Endothelial cell of umbilical vein (primary cell): Measurements from ENCODE around the gene TTBK1. TPM values are rescaled to one million over a fixed set of nuclear protein-coding genes. Genes with fewer than 3 reads are reported as not detected.

Experiments
- BruUV-seq: library from RNA; stranded (reverse); fragments of 400-500 nt; replicated peaks from 2 replicates; lab custom pipeline; 2021; lab: Mats Ljungman, UMichigan
- CTCF ChIA-PET: fragments of 300-600, 350-600 bp; sonication (Branson Sonifier 250); formaldehyde crosslinking; loops from one replicate; lab custom pipeline; 2021; ENCODE audit warnings: antibody characterized with exemption, inconsistent platforms; lab: Charles Lee
- POLR2A ChIA-PET: fragments of 300-600, 350-600 bp; sonication (Branson Sonifier 250); formaldehyde crosslinking; loops from one replicate; lab custom pipeline; 2021; ENCODE audit warnings: antibody characterized with exemption, inconsistent platforms; lab: Charles Lee
- DNase-seq: peaks from one replicate; pipeline ENCODE4 v3.0.0-alpha.2; 2011; ENCODE audit warnings: low read depth, low spot score
- FAIRE-seq: peaks from 2 replicates; lab custom pipeline; 2011; peaks lifted over from hg19 to GRCh38; lab: Jason Lieb, UNC
- H2AFZ ChIP-seq: 2 replicates; pipeline ENCODE4 v1.6.0; 2012; ENCODE audit warnings: low read depth, low read length, control low read depth, inconsistent platforms
- H3K27ac ChIP-seq: 2 replicates; pipeline ENCODE4 v1.5.1; 2011; ENCODE audit warnings: low read depth, mild to moderate bottlenecking, control low read depth, low read length, moderate library complexity; ENCODE audit not compliant: insufficient read depth
- H3K27me3 ChIP-seq, 2 experiments: 2 replicates each; pipeline versions ENCODE4 v1.6.0 to v1.6.1; 2011; ENCODE audit warnings: low read length in 2 of 2, mixed read lengths in 1 of 2; ENCODE audit not compliant: control insufficient read depth in 2 of 2, insufficient read depth in 2 of 2
- H3K36me3 ChIP-seq, 2 experiments: 2 replicates in 1 of 2; 3 replicates in 1 of 2; pipeline ENCODE4 v1.5.1; 2011; ENCODE audit warnings: low read length in 2 of 2, mild to moderate bottlenecking in 1 of 2, moderate library complexity in 1 of 2; ENCODE audit not compliant: control insufficient read depth in 2 of 2, insufficient read depth in 2 of 2; ENCODE audit errors: extremely low read depth in 1 of 2
- H3K4me1 ChIP-seq: 3 replicates; pipeline ENCODE4 v1.5.1; 2011; ENCODE audit warnings: mild to moderate bottlenecking, low read length; ENCODE audit not compliant: control insufficient read depth, insufficient read depth; ENCODE audit errors: extremely low read depth
- H3K4me2 ChIP-seq: 2 replicates; pipeline ENCODE4 v1.6.1; 2011; ENCODE audit warnings: low read length, control low read depth, mixed read lengths; ENCODE audit not compliant: insufficient read depth
- H3K4me3 ChIP-seq, 3 experiments: fragments of 200-600 bp in 1 of 3; sonication (generic), shearing (Covaris generic) in 1 of 3; replicated peaks in 1 of 3; 2 replicates each; pipeline ENCODE4 v1.5.1; 2011 to 2016; ENCODE audit warnings: control low read depth in 3 of 3, low read length in 3 of 3, mild to moderate bottlenecking in 2 of 3, inconsistent platforms in 1 of 3, low read depth in 1 of 3, moderate library complexity in 1 of 3; ENCODE audit not compliant: insufficient read depth in 1 of 3
- H3K79me2 ChIP-seq: 2 replicates; pipeline ENCODE4 v1.6.0; 2012; ENCODE audit warnings: low read length, inconsistent platforms; ENCODE audit not compliant: control insufficient read depth, insufficient read depth
- H3K9ac ChIP-seq: replicated peaks from 2 replicates; pipeline ENCODE3; 2011; ENCODE audit warnings: low read length, control low read depth; ENCODE audit not compliant: insufficient read depth; ENCODE audit errors: extremely low read depth
- H3K9me1 ChIP-seq: replicated peaks from 3 replicates; pipeline ENCODE4 v1.6.0; 2011; ENCODE audit warnings: mild to moderate bottlenecking, low read length; ENCODE audit not compliant: control insufficient read depth, insufficient read depth; ENCODE audit errors: extremely low read depth
- H3K9me3 ChIP-seq: replicated peaks from 2 replicates; pipeline ENCODE4 v1.5.1; 2012; ENCODE audit warnings: low read length, inconsistent platforms; ENCODE audit not compliant: control insufficient read depth, insufficient read depth
- H4K20me1 ChIP-seq: replicated peaks from 2 replicates; pipeline ENCODE3; 2011; ENCODE audit warnings: mild to moderate bottlenecking, low read length; ENCODE audit not compliant: control insufficient read depth, insufficient read depth; ENCODE audit errors: extremely low read depth
- EZH2 ChIP-seq: IDR thresholded peaks from 2 replicates; pipeline ENCODE4 v1.6.1; 2012; ENCODE audit warnings: borderline replicate concordance, low read depth, mild to moderate bottlenecking, moderate library complexity, low read length, inconsistent platforms; ENCODE audit not compliant: severe bottlenecking
- JUN ChIP-seq: IDR thresholded peaks from 2 replicates; pipeline ENCODE4 v1.6.1; 2011; ENCODE audit warnings: borderline replicate concordance, low read depth; ENCODE audit not compliant: insufficient read length, insufficient read depth
- POLR2A ChIP-seq: IDR thresholded peaks from 2 replicates; pipeline ENCODE4 v1.6.1; 2012; ENCODE audit warnings: low read depth, mild to moderate bottlenecking, control low read depth, low read length
- POLR2AphosphoS5 ChIP-seq: IDR thresholded peaks from 2 replicates; pipeline ENCODE4 v1.6.1; 2012; ENCODE audit warnings: low read depth, mild to moderate bottlenecking, control low read depth, low read length, moderate library complexity; ENCODE audit not compliant: insufficient read depth
- dilution Hi-C: fragments of 300-500 bp; cut with MboI; formaldehyde crosslinking; loops from one replicate; pipeline ENCODE4 v1.15.0; 2019; ENCODE audit warnings: low sequenced_read_pairs; ENCODE audit not compliant: extremely low pct_ligation_motif_present
- intact Hi-C: fragments of 100-400 bp; cut with micrococcal nuclease; formaldehyde crosslinking; loops from one replicate; pipeline ENCODE4 v1.10.0; 2022
- polyA plus RNA-seq, 4 experiments: library from polyadenylated mRNA; depleted of rRNA in 3 of 4; stranded (reverse) in 3 of 4; unstranded in 1 of 4; fragments of >200 nt; gene quantifications; 2 replicates each; pipeline versions ENCODE4 v1.2.1 to v1.2.3, GENCODE V29; 2011 to 2012; ENCODE audit warnings: missing spikeins in 1 of 4
- total RNA-seq: library from RNA; stranded (reverse); gene quantifications from 2 replicates; pipeline ENCODE4 v1.2.3, GENCODE V29; 2021
- TF ChIP-seq, protein P1 (sequence below), 2 donors: IDR thresholded peaks; 1 replicate in 1 of 2; 2 replicates in 1 of 2; pipeline ENCODE4 v1.5.1; 2011; ENCODE audit warnings: low read length in 2 of 2, mild to moderate bottlenecking in 2 of 2, moderate library complexity in 2 of 2, control low read depth in 1 of 2, inconsistent platforms in 1 of 2, low read depth in 1 of 2; ENCODE audit not compliant: insufficient read depth in 1 of 2; ENCODE audit errors: extremely low read depth in 1 of 2

The TTBK1 gene
- total and polyA plus RNA-seq, 2 donors (not counting 3 experiments of a cell fraction or from before 2014, with no cell fraction given): 0.06 TPM; not detected in 1

DNA sequence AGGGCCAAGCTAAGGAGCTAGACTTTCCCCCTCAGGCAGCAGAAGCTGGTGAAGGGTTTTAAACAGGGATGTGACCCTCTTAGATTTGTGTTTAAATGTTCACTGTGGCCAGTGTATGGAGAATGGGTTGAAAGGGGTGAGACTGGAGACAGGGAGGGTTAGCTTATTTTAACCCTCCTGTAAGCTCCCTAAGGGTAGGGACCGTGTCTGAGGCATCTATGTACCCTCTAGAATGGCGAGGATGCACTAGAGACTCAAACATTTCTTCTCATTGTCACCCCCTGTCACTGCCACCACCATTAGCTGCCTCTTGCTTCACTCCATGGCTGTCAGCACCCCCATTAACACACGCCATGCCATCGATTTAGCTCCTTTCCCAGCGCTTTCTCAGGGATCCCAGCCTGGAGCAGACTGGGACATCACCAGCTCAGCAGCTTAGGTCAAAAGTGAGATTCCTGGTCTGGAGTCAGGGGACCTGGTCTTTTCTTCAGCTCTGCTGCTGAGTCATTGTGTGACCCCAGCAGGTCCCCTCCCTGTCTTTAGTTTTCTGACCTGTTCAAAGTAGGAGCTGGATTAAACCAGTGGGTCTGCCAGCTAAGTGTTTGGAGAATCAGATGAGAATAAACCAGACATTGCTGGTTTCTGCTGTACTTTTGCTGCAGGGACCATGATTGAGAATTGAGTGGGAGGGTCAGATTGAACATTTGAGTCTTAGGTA, 53.7 kb downstream of the TTBK1 start:
- no peaks in the 10 kb centered on the region for H3K36me3 ChIP-seq
- no peaks in the 10 kb centered on the region for H3K4me1 ChIP-seq
- H4K20me1 ChIP-seq: no peaks in the 10 kb centered on the region
- TF ChIP-seq EZH2: no peak
- no peak for TF ChIP-seq POLR2AphosphoS5
- TF ChIP-seq JUN: no peak
- TF ChIP-seq, protein P1, sequence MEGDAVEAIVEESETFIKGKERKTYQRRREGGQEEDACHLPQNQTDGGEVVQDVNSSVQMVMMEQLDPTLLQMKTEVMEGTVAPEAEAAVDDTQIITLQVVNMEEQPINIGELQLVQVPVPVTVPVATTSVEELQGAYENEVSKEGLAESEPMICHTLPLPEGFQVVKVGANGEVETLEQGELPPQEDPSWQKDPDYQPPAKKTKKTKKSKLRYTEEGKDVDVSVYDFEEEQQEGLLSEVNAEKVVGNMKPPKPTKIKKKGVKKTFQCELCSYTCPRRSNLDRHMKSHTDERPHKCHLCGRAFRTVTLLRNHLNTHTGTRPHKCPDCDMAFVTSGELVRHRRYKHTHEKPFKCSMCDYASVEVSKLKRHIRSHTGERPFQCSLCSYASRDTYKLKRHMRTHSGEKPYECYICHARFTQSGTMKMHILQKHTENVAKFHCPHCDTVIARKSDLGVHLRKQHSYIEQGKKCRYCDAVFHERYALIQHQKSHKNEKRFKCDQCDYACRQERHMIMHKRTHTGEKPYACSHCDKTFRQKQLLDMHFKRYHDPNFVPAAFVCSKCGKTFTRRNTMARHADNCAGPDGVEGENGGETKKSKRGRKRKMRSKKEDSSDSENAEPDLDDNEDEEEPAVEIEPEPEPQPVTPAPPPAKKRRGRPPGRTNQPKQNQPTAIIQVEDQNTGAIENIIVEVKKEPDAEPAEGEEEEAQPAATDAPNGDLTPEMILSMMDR (IDR thresholded peaks at IDR 0.05; ENCODE audit: extremely low read depth in 1 of 2, insufficient read depth in 1 of 2, low read depth in 1 of 2, low read length in 2 of 2): no peak
- no peak for TF ChIP-seq POLR2A
- no peak overlapping the region for H2AFZ ChIP-seq
- FAIRE-seq (no peak), DNase-seq (no peak)
- H3K9me1 ChIP-seq: no peaks in the 10 kb centered on the region
- dilution Hi-C loops: no loop called here
- H3K9me3 ChIP-seq: no peaks in the 10 kb centered on the region
- ChIA-PET POLR2A (no interaction called here), CTCF (interaction anchor here (0.9 to 1.7 kb wide), 9 partner anchors 9 to 73 kb away, joined by 3 to 6 read pairs (median 4); partner anchors contain the start of genes CRIP3, DNPH1 and ZNF318)
- no peak overlapping the region for H3K9ac ChIP-seq
- BruUV-seq: no TSS peak
- intact Hi-C loops: no loop called here
- H3K4me3 ChIP-seq: no peak overlapping the region
- H3K27me3 ChIP-seq: peaks cover 0 to 17% of the 10 kb centered on the region in 2 experiments
- H3K4me2 ChIP-seq: no peak overlapping the region
- H3K27ac ChIP-seq: no peak overlapping the region
- H3K79me2 ChIP-seq: no peaks in the 10 kb centered on the region
